ENCODE measurements around the gene MCF2L2.

MCF2L2 gene

GRCh38 chr3:183158551-183159006 is 269.8 kb downstream of the MCF2L2 start:
- DNase-seq = no peak

- no peak for DNase-seq
Observed at GRCh38 chr3:183158113-183158512, 270.3 kb downstream of the MCF2L2 start.

GRCh38 chr3:183156266-183156665 is 272.2 kb downstream of the MCF2L2 start:
- no peak for DNase-seq

GRCh38 chr3:183155499-183155898 is 272.9 kb downstream of the MCF2L2 start:
- DNase-seq = no peak

GRCh38 chr3:183153210-183153950 is 275.0 kb downstream of the MCF2L2 start:
- DNase-seq = no peak

GRCh38 chr3:183151821-183152351 is 276.5 kb downstream of the MCF2L2 start:
- DNase-seq = no peak

DNA sequence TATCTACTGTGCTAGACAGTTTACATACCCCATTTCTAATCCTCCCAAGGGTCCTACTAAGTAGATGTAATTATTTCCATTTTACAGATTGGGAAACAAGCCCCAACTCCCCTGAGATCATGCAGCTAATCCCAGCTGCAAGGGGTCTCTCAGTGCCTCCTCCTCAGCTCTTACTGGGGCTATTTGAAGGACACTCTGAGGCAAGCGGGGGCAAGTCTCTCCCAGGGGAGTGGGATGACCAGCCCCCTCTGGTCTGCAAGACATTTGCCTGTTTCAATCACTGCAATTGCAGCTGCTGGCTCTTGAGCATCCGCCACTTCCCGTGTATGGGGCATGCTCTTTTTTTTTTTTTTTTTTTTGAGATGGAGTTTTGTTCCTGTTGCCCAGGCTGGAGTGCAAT is 277.3 kb downstream of the MCF2L2 start:
- no peak for DNase-seq

- no peak for DNase-seq
Observed at GRCh38 chr3:183149915-183150750, 278.3 kb downstream of the MCF2L2 start.

DNA sequence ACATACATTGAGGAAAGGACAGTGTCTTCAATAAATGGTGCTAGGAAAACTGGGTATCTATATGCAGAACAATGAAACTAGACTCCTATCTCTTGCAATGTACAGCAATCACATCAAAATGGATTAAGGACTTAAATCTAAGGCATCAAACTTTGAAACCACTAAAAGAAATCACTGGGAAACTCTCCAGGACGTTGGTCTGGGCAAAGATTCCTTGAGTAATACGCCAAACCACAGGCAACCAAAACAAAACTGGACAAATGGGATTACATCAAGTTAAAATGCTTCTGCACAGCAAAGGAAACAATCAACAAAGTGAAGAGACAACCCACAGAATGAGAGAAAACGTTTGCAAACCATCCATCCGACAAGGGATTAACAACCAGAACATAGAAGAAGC is 280.4 kb downstream of the MCF2L2 start:
- no peak for DNase-seq

DNA sequence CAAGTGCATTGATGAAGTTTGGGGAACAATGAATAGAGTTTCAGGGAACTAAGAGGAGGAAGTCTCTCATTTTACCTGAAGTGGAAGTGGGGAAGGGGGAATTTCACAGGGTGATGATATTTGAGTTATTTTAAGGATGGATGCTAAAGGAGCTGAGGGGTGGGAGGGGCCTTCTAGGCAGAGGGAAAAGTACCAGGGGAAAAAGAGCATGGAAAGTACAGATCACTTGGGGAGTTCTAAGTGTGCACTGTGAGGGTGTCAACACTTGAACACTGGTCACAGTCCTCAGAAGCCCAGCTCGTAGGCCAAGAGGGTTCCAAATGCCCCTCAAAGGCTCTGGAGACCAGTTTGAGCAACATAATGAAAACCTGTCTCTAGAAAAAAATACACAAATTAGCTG is 284.1 kb downstream of the MCF2L2 start:
- DNase-seq = no peak

DNA sequence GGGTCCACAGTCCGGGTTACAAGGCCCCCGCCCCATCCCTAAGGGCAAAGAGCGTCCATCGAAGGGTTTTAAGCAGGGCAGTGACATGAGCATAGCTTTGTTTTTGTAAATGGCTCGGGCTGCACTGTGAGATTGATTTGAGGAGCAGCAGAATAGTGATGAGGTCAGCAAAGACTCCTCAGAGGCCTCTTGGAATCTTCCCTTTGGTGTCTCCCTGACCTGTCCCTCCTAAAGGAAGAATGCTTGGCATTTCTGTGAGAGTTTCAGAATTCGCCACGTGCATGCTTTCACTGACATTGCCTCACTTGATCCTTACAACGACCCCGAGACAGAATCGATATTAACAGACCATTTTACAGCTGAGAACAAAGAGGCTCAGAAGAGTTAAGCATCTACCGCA is 286.2 kb downstream of the MCF2L2 start:
- DNase-seq = no peak

GRCh38 chr3:183134844-183135243 is 293.6 kb downstream of the MCF2L2 start:
- DNase-seq = no peak

GRCh38 chr3:183132409-183132808 is 296.0 kb downstream of the MCF2L2 start:
- no peak for DNase-seq

GRCh38 chr3:183131735-183132134 is 296.7 kb downstream of the MCF2L2 start:
- no peak for DNase-seq

DNA sequence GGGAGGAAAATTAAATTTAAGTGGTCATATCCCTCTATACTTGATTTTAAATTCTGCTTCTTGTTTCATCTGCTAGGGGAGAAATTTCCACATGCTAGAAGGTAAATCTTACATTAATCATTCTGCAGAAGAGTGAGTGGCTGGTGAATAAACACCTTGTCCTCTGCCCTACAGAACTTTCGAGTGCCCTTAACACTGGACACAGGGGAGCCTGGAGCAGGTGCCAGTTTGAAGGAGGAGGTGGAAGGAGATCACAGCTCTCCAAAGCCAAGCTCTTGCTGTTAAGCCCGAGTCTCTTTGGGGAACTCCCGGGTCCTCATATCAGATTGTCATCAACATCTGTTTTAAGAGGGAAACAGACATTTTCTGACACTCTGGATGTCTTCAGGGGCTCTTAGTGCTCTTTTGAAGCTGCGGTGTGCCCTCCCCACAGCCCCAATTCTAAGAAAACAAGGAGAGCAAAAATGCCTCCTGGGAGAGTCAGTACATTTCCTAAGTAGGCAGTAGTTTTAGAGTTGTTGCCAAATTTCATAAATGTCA is 297.2 kb downstream of the MCF2L2 start:
- no peak for DNase-seq

- no peak for DNase-seq
Observed at GRCh38 chr3:183129243-183129642, 299.2 kb downstream of the MCF2L2 start.

DNA sequence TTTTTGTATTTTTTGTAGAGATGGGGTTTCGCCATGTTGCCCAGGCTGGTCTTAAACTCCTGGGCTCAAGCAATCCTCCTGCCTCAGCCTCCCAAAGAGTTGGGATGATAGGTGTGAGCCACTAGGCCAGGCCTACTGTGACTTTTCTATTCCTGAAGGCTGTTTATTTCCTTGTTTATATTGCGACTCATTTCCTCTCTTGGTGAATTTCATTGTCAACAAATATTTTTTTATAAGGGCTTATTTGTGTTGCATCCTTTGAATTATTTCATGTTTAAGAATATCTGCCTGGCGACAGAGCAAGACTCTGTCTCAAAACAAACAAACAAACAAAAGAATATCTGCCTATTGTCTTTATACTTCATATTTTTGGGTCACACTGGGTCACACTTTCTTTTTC is 299.7 kb downstream of the MCF2L2 start:
- DNase-seq = no peak

Measured in effector CD8-positive, alpha-beta T cell (primary cell).